GM12878 (cell line): ENCODE results near the gene SERTAD2. TPM values are rescaled to one million over a fixed set of nuclear protein-coding genes. Genes with fewer than 3 reads are reported as not detected.

Experiments used
- ATAC-seq: fragments of 200-7000 bp; cut with Tn5 transposase; 3 replicates; pipeline ENCODE4 v1.9.1; 2020; ENCODE audit warnings: mild to moderate bottlenecking, moderate library complexity
- BruUV-seq: library from RNA; stranded (reverse); fragments of 400-500 nt; replicated peaks from 2 replicates; lab custom pipeline; 2021; lab: Mats Ljungman, UMichigan
- CTCF ChIA-PET: fragments of 300-600 bp; sonication (Branson Sonifier 250); formaldehyde crosslinking; extraction: SDS; loops from one replicate; lab custom pipeline; 2021; ENCODE audit warnings: inconsistent platforms; lab: Yijun Ruan, JAX
- POLR2A ChIA-PET: fragments of 350-600 bp; formaldehyde crosslinking; extraction: SDS; loops from one replicate; lab custom pipeline; 2021; ENCODE audit warnings: inconsistent platforms; lab: Charles Lee
- RAD21 ChIA-PET: fragments of 300-600 bp; sonication (Branson Sonifier 250); formaldehyde crosslinking; loops from one replicate; lab custom pipeline; 2023; ENCODE audit warnings: antibody characterized with exemption; ENCODE audit not compliant: unreplicated experiment; lab: Charles Lee
- SMC1A ChIA-PET: fragments of 300-600 bp; sonication (Branson Sonifier 250); formaldehyde crosslinking; loops from one replicate; lab custom pipeline; 2023; ENCODE audit not compliant: unreplicated experiment, uncharacterized antibody; lab: Charles Lee
- DNase-seq: peaks from one replicate; pipeline ENCODE4 v3.0.0-alpha.2; 2011; ENCODE audit warnings: low read depth, low spot score
- FAIRE-seq: peaks from 3 replicates; lab custom pipeline; 2011; peaks lifted over from hg19 to GRCh38; lab: Jason Lieb, UNC
- H2AFZ ChIP-seq: 2 replicates; pipeline ENCODE4 v1.6.0; 2011; ENCODE audit warnings: low read depth, low read length, control low read depth; ENCODE audit not compliant: control insufficient read depth
- H3K27ac ChIP-seq: 2 replicates; pipeline ENCODE4 v1.5.1; 2011; ENCODE audit warnings: control low read depth; ENCODE audit not compliant: control insufficient read depth, insufficient read depth
- H3K27me3 ChIP-seq, 2 experiments: replicated peaks in 1 of 2; 2 replicates each; pipeline versions ENCODE4 v1.6.0 to v1.6.1; 2011; ENCODE audit warnings: low read length in 1 of 2; ENCODE audit not compliant: control insufficient read depth in 2 of 2, insufficient read depth in 2 of 2
- H3K36me3 ChIP-seq, 2 experiments: 2 replicates each; pipeline ENCODE4 v1.5.1; 2011; ENCODE audit warnings: low read length in 1 of 2; ENCODE audit not compliant: control insufficient read depth in 2 of 2, insufficient read depth in 2 of 2
- H3K4me1 ChIP-seq: 2 replicates; pipeline ENCODE4 v1.6.1; 2011; ENCODE audit warnings: mild to moderate bottlenecking, low read length, moderate library complexity, mixed read lengths; ENCODE audit not compliant: control insufficient read depth, insufficient read depth
- H3K4me2 ChIP-seq: 2 replicates; pipeline ENCODE4 v1.6.0; 2011; ENCODE audit warnings: control low read depth; ENCODE audit not compliant: control insufficient read depth, insufficient read depth
- H3K4me3 ChIP-seq: fragments of 200-600 bp; sonication (generic); 2 replicates; pipeline ENCODE4 v1.5.1; 2016
- H3K79me2 ChIP-seq: 2 replicates; pipeline ENCODE4 v1.6.0; 2011; ENCODE audit warnings: low read length; ENCODE audit not compliant: control insufficient read depth, insufficient read depth
- H3K9ac ChIP-seq: 2 replicates; pipeline ENCODE4 v1.8.0; 2011; ENCODE audit warnings: low read length, control low read depth, mixed read lengths; ENCODE audit not compliant: control insufficient read depth, insufficient read depth
- H3K9me3 ChIP-seq: replicated peaks from 3 replicates; pipeline ENCODE4 v1.5.1; 2011; ENCODE audit warnings: mild to moderate bottlenecking, low read length; ENCODE audit not compliant: control insufficient read depth, insufficient read depth
- H4K20me1 ChIP-seq: 2 replicates; pipeline ENCODE4 v1.6.0; 2011; ENCODE audit not compliant: control insufficient read depth, insufficient read depth
- ATF7 ChIP-seq: fragments of 450-650 bp; IDR thresholded peaks from 2 replicates; pipeline ENCODE4 v1.6.1; 2016; ENCODE audit warnings: low read depth, mild to moderate bottlenecking
- BHLHE40 ChIP-seq, 2 experiments: fragments of 450-650 bp in 1 of 2; IDR thresholded peaks; 2 replicates each; pipeline ENCODE4 v1.6.1; 2011 to 2017; ENCODE audit warnings: low read depth in 2 of 2, borderline replicate concordance in 1 of 2, improper control_type of control experiment in 1 of 2, low read length in 1 of 2, mild to moderate bottlenecking in 1 of 2
- BRCA1 ChIP-seq: IDR thresholded peaks from 2 replicates; pipeline ENCODE4 v1.6.1; 2011; ENCODE audit warnings: low read depth, low read length, improper control_type of control experiment
- HDGF ChIP-seq: fragments of 450-650 bp; IDR thresholded peaks from 2 replicates; pipeline ENCODE4 v1.6.1; 2016; ENCODE audit warnings: antibody characterized with exemption
- IKZF2 ChIP-seq, 2 experiments: fragments of 450-650 bp; IDR thresholded peaks; 2 replicates each; pipeline ENCODE4 v1.6.1; 2017; ENCODE audit warnings: mild to moderate bottlenecking in 2 of 2, moderate library complexity in 2 of 2
- SMC3 ChIP-seq: IDR thresholded peaks from 2 replicates; pipeline ENCODE4 v1.6.1; 2011; ENCODE audit warnings: low read length, improper control_type of control experiment, borderline replicate concordance
- SUPT20H ChIP-seq: IDR thresholded peaks from 2 replicates; pipeline ENCODE4 v1.6.1; 2011; ENCODE audit warnings: low read depth, mild to moderate bottlenecking, low read length, moderate library complexity, borderline replicate concordance; ENCODE audit not compliant: control insufficient read depth
- WGBS: methylation state at CpG from one replicate; pipeline ENCODE4 v1.1.6; 2016; ENCODE audit warnings: low lambda C conversion rate; ENCODE audit not compliant: insufficient replicate concordance, insufficient coverage; ENCODE audit errors: missing lambda C conversion rate; 5-methylcytosine and 5-hydroxymethylcytosine counted together
- in situ Hi-C: fragments of 300-500 bp; cut with MboI; formaldehyde crosslinking; loops from 9 replicates; pipeline ENCODE4 v1.14.3; 2018; ENCODE audit warnings: mixed read lengths
- intact Hi-C: fragments of 100-400 bp; cut with micrococcal nuclease; formaldehyde crosslinking; loops from one replicate; pipeline ENCODE4 v1.14.2; 2022; ENCODE audit not compliant: unreplicated experiment
- polyA plus RNA-seq, 11 experiments: library from polyadenylated mRNA; depleted of rRNA in 4 of 11; unstranded in 6 of 11; stranded (reverse) in 5 of 11; fragments of >200 nt; fragmentation: Nextera tagmentation in 4 of 11; fragmentation: Illumina TruSeq in 1 of 11; extraction: Ambion mirVana in 4 of 11; extraction: Trizol in 1 of 11; gene quantifications; 1 replicate in 1 of 11; 2 replicates in 10 of 11; pipeline versions ENCODE4 v1.2.1 to v1.2.3, GENCODE V29; 2011 to 2016; ENCODE audit warnings: inconsistent platforms in 2 of 11, missing spikeins in 2 of 11, low read depth in 1 of 11
- total RNA-seq, 4 experiments: library from RNA; depleted of rRNA in 3 of 4; stranded (reverse); fragments of >200 nt in 3 of 4; fragmentation: Illumina TruSeq in 1 of 4; extraction: Trizol in 1 of 4; gene quantifications; 2 replicates each; pipeline versions ENCODE4 v1.2.1 to v1.2.3, GENCODE V29; 2013 to 2021
- TF ChIP-seq, protein P1 (sequence below): fragments of 450-650 bp; formaldehyde crosslinking; IDR thresholded peaks from 2 replicates; pipeline ENCODE4 v1.4.0; 2020; ENCODE audit warnings: mild to moderate bottlenecking, moderate library complexity
- TF ChIP-seq, protein P2 (sequence below): fragments of 450-650 bp; IDR thresholded peaks from 2 replicates; pipeline ENCODE4 v1.6.1; 2018; ENCODE audit warnings: mild to moderate bottlenecking, low read depth, moderate library complexity; ENCODE audit not compliant: partially characterized antibody

Gene SERTAD2
- total and polyA plus RNA-seq, 10 of the 15 experiments (the other 5 are each of a cell fraction or from before 2014, with no cell fraction given) = 7.9 to 28.7 (median 20.1) TPM

DNA sequence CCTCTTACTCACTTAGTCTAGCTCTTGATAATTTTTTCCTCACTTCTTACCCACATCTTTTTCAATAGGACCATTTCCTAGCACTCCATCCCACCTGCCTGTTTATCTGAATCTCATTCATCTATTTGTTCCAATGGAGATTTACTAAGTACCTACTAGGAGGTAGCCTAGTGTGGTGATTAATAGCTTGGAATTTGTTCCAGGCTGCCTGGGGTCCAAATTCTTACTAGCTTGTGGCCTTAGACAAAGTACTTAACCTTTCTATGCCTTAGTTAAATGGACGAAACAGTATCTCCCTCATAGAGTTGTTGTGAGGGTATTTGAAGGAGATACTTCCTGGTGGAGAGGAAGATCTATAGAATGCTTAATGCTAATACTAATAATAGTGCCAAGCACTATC lies 42.9 kb upstream of the SERTAD2 start:
- FAIRE-seq = no peak
- BruUV-seq = no TSS peak

More for the DNA sequence above, 42.9 kb upstream of the SERTAD2 start:
- ChIA-PET POLR2A (interaction anchor here (0.5 to 4.8 kb wide), 20 partner anchors 9 to 167 kb away, joined by 3 to 81 read pairs (median 5); partner anchors contain the start of gene SERTAD2), RAD21 (interaction anchor here (0.8 to 3.6 kb wide), 22 partner anchors 9 to 137 kb away, joined by 3 to 34 read pairs (median 4); partner anchors contain the start of gene SERTAD2), CTCF (interaction anchor here (0.8 to 4.2 kb wide), 25 partner anchors 8 to 174 kb away, joined by 3 to 25 read pairs (median 5); partner anchors contain the start of gene SERTAD2), SMC1A (interaction anchor here (0.7 to 6.4 kb wide), 18 partner anchors 8 to 134 kb away, joined by 3 to 262 read pairs (median 6); partner anchors contain the start of gene SERTAD2)
- DNase-seq = no peak
- Histone ChIP-seq H3K27ac (peak overlapping the region; percentile 98; the same call in 1 of the 2 replicates), H3K9ac (no peak overlapping the region), H3K4me2 (no peak overlapping the region), H4K20me1 (no peaks in the 10 kb centered on the region), H3K27me3 (no peaks in the 10 kb centered on the region), H2AFZ (no peak overlapping the region), H3K9me3 (peaks cover 3% of the 10 kb centered on the region; the same call in 2 of the 3 replicates), H3K79me2 (peaks cover 42% of the 10 kb centered on the region), H3K4me3 (no peak overlapping the region), H3K4me1 (peaks cover 47% of the 10 kb centered on the region), H3K36me3 (peaks cover 0 to 5% of the 10 kb centered on the region in 2 experiments; a peak in 2 of 4 replicates)
- TF ChIP-seq, protein P1, sequence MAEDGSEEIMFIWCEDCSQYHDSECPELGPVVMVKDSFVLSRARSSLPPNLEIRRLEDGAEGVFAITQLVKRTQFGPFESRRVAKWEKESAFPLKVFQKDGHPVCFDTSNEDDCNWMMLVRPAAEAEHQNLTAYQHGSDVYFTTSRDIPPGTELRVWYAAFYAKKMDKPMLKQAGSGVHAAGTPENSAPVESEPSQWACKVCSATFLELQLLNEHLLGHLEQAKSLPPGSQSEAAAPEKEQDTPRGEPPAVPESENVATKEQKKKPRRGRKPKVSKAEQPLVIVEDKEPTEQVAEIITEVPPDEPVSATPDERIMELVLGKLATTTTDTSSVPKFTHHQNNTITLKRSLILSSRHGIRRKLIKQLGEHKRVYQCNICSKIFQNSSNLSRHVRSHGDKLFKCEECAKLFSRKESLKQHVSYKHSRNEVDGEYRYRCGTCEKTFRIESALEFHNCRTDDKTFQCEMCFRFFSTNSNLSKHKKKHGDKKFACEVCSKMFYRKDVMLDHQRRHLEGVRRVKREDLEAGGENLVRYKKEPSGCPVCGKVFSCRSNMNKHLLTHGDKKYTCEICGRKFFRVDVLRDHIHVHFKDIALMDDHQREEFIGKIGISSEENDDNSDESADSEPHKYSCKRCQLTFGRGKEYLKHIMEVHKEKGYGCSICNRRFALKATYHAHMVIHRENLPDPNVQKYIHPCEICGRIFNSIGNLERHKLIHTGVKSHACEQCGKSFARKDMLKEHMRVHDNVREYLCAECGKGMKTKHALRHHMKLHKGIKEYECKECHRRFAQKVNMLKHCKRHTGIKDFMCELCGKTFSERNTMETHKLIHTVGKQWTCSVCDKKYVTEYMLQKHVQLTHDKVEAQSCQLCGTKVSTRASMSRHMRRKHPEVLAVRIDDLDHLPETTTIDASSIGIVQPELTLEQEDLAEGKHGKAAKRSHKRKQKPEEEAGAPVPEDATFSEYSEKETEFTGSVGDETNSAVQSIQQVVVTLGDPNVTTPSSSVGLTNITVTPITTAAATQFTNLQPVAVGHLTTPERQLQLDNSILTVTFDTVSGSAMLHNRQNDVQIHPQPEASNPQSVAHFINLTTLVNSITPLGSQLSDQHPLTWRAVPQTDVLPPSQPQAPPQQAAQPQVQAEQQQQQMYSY (CRISPR knock-in tag) = no peak
- TF ChIP-seq, protein P2, sequence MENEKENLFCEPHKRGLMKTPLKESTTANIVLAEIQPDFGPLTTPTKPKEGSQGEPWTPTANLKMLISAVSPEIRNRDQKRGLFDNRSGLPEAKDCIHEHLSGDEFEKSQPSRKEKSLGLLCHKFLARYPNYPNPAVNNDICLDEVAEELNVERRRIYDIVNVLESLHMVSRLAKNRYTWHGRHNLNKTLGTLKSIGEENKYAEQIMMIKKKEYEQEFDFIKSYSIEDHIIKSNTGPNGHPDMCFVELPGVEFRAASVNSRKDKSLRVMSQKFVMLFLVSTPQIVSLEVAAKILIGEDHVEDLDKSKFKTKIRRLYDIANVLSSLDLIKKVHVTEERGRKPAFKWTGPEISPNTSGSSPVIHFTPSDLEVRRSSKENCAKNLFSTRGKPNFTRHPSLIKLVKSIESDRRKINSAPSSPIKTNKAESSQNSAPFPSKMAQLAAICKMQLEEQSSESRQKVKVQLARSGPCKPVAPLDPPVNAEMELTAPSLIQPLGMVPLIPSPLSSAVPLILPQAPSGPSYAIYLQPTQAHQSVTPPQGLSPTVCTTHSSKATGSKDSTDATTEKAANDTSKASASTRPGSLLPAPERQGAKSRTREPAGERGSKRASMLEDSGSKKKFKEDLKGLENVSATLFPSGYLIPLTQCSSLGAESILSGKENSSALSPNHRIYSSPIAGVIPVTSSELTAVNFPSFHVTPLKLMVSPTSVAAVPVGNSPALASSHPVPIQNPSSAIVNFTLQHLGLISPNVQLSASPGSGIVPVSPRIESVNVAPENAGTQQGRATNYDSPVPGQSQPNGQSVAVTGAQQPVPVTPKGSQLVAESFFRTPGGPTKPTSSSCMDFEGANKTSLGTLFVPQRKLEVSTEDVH = no peak
- TF ChIP-seq SUPT20H (no peak), SMC3 (no peak), HDGF (no peak), IKZF2 (IDR thresholded peaks at IDR 0.05) (no peak), ATF7 (no peak), BRCA1 (no peak), BHLHE40 (IDR thresholded peaks at IDR 0.05; ENCODE audit: borderline replicate concordance in 1 of 2, low read depth in 2 of 2, low read length in 1 of 2) (no peak)
- in situ Hi-C loops (no loop called here), intact Hi-C loops (no loop called here)
- ATAC-seq = no peak
- WGBS = 89% methylated on average over 1 of the region's 1 CpG
